A673 (cell line): ENCODE measurements around the gene PGF.
A peak's percentile ranks its signal among the peaks of the same experiment; 100 is the strongest.

ENCODE experiments used
- CTCF ChIP-seq: fragments of 300-800, 200-600 bp; sonication (generic); conservative IDR thresholded peaks from 2 replicates; pipeline ENCODE4 v1.5.1; 2017; ENCODE audit warnings: low read depth, mild to moderate bottlenecking, antibody characterized with exemption, low read length, moderate library complexity, mixed read lengths
- EZH2 ChIP-seq: fragments of 200-600 bp; sonication (generic); IDR thresholded peaks from 2 replicates; pipeline ENCODE4 v1.6.1; 2017; ENCODE audit warnings: borderline replicate concordance, low read depth, mild to moderate bottlenecking, mixed read lengths, antibody characterized with exemption, low read length; ENCODE audit not compliant: poor library complexity, severe bottlenecking

DNA sequence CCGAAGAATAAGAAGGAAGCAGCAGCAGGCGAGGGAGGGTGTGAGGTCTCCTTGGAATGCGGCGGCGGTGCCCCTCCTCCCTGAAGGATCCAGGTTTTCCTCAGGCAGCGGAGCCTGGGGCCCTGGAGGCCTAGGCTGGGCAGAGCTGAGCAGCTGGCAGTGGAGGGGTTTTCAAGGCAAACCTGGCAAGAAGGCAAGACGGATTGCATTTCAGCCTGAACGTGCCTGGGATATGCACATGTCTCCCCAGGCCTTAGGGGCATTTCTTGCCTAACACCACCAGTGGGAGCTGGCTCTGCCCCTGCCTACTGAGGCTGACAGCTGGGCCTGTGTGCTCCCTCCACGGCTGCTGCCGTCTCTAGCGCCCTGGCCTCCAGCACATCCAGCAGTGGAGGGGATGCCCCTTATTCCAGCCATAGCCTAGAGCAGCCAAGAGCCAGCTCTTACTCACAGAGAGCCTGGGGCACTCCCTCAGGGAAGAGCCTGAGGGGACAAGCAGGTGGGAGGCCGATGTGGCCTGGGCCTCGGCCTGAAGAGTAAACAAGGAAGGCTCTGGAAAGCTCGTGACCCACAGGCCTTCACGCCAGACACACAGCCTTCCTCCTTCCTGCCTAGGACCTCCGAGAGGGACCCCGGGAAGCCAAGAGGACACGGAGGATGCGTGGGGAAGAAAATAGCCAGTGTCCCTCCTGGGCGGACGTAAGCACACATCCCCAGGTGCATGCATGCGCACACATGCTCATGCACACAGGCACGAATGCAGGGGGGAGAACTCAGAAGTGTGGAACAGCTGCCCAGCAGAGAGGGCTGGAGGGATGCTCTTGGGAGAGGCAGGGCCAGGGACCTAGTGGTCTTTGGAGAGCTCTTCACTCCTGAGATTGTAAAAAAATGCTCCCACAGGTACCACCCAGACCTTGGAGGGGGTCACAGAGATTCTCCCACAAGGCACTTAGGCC is 24.3 kb upstream of the PGF start:
- peak; percentile 40; the same call in 1 of the 2 replicates for TF ChIP-seq CTCF
- no peak for TF ChIP-seq EZH2
